Mesodermal cell (in vitro differentiated cells): ENCODE results near the gene C2CD4D.
"Not testable (repeated sequence)": the region's sequence is repeated elsewhere in the genome, so short reads cannot be mapped to it uniquely, and the experiment has no call there.

Source experiments
- H3K27ac ChIP-seq: 2 replicates; pipeline ENCODE4 v1.7.0; 2013; ENCODE audit warnings: mild to moderate bottlenecking, low read depth, low read length, moderate library complexity; ENCODE audit not compliant: severe bottlenecking
- H3K36me3 ChIP-seq: 2 replicates; pipeline ENCODE4 v1.7.1; 2013; ENCODE audit warnings: mild to moderate bottlenecking, low read length, moderate library complexity; ENCODE audit not compliant: control insufficient read depth, insufficient read depth
- H3K4me1 ChIP-seq: one replicate; pipeline ENCODE4 v1.7.1; 2013; ENCODE audit warnings: mild to moderate bottlenecking, low read length; ENCODE audit not compliant: insufficient read depth, control insufficient read depth, poor library complexity, severe bottlenecking
- H3K4me3 ChIP-seq: 2 replicates; pipeline ENCODE4 v1.7.0; 2013; ENCODE audit warnings: low read length, control low read depth, mild to moderate bottlenecking; ENCODE audit not compliant: insufficient read depth, poor library complexity, severe bottlenecking; ENCODE audit errors: extremely low read depth
- H3K9me3 ChIP-seq: 2 replicates; pipeline ENCODE4 v1.7.1; 2013; ENCODE audit warnings: mild to moderate bottlenecking, low read length, moderate library complexity; ENCODE audit not compliant: control insufficient read depth
- WGBS, 2 experiments: methylation state at CpG; one replicate each; pipeline ENCODE4 v1.1.5; 2013; ENCODE audit warnings: missing lambda C conversion rate in 2 of 2; ENCODE audit not compliant: insufficient coverage in 2 of 2; 5-methylcytosine and 5-hydroxymethylcytosine counted together

C2CD4D gene

DNA sequence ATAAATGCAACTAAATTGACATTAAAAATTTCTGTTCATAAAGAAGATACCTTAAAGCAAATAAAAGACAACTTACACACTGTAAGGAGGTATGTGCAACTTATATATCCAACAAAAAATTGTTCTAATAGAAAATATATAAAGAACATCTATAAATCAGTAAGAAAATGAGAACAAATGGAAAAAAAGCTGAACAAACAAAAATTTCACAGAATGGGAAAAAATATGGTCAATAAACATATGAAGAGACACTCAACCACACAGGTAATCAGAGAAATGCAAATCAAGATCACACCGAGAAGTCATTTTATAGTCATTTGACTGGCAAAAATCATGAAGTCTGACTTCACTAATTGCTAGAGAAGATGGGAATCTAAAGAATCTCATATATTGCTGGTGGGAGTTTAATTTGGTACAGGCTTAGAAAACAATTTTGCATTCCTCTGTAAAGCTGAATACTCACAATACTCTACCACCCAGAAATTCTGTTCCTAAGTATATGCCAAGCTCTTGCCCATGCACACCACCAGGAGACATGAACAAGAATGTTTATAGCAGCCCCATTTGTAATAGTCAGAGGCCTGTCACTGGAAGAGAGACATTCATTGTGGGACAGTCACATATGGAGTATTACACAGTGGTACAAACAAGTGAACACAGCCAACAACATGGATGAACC lies 35.9 kb upstream of the C2CD4D start:
- Histone ChIP-seq H3K27ac (no peak overlapping the region), H3K9me3 (no peaks in the 10 kb centered on the region), H3K4me3 (no peak overlapping the region), H3K36me3 (no peaks in the 10 kb centered on the region), H3K4me1 (peaks cover 2% of the 10 kb centered on the region)
- WGBS, 2 experiments: no CpG with 5 or more reads among the region's 1 CpG

DNA sequence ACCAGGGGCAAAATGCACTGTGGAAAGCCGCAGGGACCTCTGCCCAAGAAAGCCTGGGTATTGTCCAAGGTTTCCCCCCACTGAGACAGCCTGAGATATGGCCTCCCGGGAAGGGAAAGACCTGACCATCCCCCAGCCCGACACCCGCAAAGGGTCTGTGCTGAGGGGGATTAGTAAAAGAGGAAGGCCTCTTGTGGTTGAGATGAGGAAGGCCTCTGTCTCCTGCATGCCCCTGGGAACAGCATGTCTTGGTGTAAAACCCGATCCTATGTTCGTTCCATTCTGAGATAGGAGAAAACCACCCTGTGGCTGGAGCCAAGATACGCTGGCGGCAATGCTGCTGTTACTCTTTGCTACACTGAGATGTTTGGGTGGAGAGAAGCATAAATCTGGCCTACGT lies 33.2 kb upstream of the C2CD4D start:
- 50 to 69% methylated on average over 5 to 7 of the region's 9 CpGs for WGBS, 2 experiments
- not testable (repeated sequence) for H3K27ac ChIP-seq, H3K36me3 ChIP-seq, H3K9me3 ChIP-seq, H3K4me3 ChIP-seq, H3K4me1 ChIP-seq

DNA sequence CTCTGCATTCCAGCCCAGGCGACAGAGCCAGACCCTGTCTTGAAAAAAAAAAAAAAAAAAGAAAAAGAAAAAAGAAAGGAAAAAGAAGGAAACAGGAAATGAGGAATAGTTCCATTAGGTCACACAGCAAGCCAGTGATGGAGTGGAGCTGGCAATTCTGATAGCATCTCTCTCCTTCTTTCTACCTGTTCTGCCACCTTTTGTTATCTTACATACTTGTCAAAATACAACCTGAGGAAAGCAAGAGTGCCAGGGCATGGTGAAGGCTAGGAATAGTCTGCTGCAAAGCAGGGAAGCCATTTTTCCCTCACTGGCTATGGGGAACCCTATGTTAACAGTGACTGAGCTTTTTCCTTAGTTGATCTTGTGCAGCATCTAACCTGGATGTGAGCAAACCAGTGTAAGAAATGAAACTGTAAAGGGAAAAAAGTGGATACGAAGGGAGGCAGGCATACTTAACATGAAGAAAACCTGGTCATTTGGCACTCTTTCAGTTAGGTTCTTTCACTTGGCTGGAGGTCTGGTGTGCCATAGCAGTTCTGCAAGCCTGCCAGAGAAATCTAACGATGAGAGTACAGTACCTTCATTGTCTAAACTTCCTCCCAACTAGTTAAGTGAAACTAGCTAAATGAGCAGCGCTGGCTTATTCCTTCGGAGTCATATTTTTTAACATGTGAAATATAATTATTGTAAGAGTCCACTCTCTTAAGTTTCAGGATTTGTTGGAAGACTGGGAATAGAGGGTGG lies 31.8 kb upstream of the C2CD4D start:
- Histone ChIP-seq H3K36me3 (no peaks in the 10 kb centered on the region), H3K9me3 (no peaks in the 10 kb centered on the region), H3K4me1 (peaks cover 2% of the 10 kb centered on the region), H3K27ac (no peak overlapping the region), H3K4me3 (no peak overlapping the region)
- 93% methylated on average over 3 of the region's 5 CpGs for WGBS, 2 experiments

DNA sequence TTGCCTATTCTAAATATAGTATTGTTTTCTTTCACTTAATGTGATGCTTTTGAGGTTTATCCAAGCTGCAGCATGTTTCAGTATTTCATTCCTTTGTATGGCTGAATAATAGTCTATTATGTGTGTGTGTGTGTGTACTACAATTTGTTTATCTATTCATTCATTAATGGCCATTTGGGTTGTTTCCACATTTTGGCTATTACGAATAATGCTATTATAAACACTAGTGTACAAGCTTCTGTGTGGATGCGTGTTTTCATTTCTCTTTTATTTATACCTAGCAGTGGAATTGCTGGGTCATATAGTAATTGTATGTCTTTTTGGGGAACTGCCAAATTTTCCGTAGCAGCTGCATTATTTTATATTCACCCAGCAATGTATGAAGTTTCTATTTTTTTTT lies 28.9 kb upstream of the C2CD4D start:
- peaks cover 2% of the 10 kb centered on the region for H3K4me1 ChIP-seq
- no peaks in the 10 kb centered on the region for H3K9me3 ChIP-seq
- no peak overlapping the region for H3K4me3 ChIP-seq
- 80% methylated on average over 1 of the region's 3 CpGs; no CpG with 5 or more reads in 1 of the 2 experiments for WGBS, 2 experiments
- no peaks in the 10 kb centered on the region for H3K36me3 ChIP-seq
- H3K27ac ChIP-seq: no peak overlapping the region

DNA sequence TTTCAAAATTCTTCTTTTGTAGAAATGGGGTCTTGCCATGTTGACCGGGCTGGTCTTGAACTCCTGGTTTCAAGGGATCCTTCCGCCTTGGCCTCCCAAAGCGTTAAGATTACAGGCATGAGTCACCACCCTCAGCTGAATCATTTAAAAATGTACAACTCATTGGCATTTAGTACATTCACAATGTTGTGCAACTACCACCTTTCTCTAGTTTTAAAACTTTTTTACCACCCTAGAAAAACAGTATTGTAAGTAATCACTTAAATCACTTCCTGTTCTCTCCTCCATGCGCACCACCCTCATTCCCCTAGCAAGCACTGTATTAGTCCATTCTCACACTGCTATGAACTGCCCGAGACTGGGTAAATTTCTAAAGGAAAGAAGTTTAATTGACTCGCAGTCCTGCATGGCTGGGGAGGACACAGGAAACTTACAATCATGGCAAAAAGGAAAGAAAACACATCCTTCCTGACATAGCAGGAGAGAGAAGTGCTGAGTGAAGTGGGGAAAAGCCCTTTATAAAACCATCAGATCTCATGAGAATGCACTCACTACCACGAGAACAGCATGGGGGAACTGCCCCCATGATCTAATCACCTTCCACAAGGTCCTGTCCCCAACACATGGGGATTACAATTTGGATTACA lies 28.3 kb upstream of the C2CD4D start:
- 82 to 90% methylated on average over 4 to 5 of the region's 7 CpGs for WGBS, 2 experiments
- Histone ChIP-seq H3K36me3 (no peaks in the 10 kb centered on the region), H3K4me1 (peaks cover 2% of the 10 kb centered on the region), H3K9me3 (no peaks in the 10 kb centered on the region), H3K4me3 (no peak overlapping the region), H3K27ac (no peak overlapping the region)

DNA sequence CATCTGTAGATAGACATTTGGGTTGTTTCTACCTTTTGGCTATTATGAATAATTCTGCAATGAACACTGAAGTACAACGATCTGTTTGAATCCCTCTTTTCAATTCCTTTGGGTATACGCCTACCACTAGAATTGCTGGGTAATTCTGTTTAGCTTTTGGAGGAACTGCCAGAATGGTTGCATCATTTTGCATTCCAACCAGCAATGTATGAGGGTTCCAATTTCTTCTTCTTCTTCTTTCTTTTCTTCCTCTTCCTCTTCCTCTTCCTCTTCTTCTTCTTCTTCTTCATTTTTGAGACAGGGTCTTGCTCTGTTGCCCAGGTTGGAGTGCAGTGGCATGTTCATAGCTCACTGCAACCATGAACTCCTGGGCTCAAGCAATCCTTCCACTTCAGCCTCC lies 27.7 kb upstream of the C2CD4D start:
- WGBS, 2 experiments: 90% methylated on average over 2 of the region's 2 CpGs; no CpG with 5 or more reads in 1 of the 2 experiments
- Histone ChIP-seq H3K27ac (no peak overlapping the region), H3K4me1 (peaks cover 2% of the 10 kb centered on the region), H3K9me3 (no peaks in the 10 kb centered on the region), H3K36me3 (no peaks in the 10 kb centered on the region), H3K4me3 (no peak overlapping the region)

DNA sequence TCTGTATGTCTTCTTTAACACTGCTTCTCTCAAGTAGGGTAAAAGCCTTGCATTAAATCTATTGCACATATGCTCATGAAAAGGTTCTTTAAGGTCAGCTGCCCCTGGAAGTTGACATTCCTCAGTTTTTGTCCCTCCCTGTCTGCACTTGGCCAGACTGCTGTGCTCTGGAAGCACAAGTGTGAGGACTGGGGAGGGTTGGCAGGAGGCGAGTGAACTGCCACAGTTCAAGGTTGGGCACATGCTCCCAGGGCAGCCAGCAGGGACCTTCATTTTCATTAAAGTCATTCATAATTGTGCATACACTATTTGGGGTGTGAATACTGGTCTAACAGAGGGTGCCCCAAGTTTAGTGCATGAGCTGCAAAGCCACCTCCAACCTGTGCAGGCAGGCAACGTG lies 24.8 kb upstream of the C2CD4D start:
- H3K4me1 ChIP-seq: no peaks in the 10 kb centered on the region
- no peak overlapping the region for H3K4me3 ChIP-seq
- no peaks in the 10 kb centered on the region for H3K36me3 ChIP-seq
- H3K27ac ChIP-seq: no peak overlapping the region
- WGBS, 2 experiments: 100% methylated on average over 1 of the region's 2 CpGs; no CpG with 5 or more reads in 1 of the 2 experiments
- H3K9me3 ChIP-seq: no peaks in the 10 kb centered on the region

DNA sequence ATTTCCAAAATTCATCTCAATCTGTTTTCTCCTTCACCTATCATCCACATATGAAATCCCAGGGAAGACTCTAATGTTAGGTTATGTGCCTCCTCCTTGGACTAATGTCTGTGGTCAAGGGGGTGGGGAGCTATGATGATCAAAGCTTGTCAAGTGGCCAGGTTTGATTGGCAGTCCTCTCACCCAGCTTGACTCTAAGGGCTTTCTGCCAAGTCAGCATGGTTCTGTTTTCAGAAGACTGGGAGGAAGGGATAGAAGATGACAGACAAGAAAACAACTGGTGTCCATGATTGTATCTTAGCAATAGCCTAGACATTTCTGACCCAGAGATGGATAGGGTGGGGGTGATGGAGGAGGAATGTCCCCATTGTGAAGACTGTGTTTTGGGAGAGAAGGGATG lies 23.0 kb upstream of the C2CD4D start:
- peaks cover 15% of the 10 kb centered on the region for H3K4me1 ChIP-seq
- no peaks in the 10 kb centered on the region for H3K9me3 ChIP-seq
- no peak overlapping the region for H3K27ac ChIP-seq

DNA sequence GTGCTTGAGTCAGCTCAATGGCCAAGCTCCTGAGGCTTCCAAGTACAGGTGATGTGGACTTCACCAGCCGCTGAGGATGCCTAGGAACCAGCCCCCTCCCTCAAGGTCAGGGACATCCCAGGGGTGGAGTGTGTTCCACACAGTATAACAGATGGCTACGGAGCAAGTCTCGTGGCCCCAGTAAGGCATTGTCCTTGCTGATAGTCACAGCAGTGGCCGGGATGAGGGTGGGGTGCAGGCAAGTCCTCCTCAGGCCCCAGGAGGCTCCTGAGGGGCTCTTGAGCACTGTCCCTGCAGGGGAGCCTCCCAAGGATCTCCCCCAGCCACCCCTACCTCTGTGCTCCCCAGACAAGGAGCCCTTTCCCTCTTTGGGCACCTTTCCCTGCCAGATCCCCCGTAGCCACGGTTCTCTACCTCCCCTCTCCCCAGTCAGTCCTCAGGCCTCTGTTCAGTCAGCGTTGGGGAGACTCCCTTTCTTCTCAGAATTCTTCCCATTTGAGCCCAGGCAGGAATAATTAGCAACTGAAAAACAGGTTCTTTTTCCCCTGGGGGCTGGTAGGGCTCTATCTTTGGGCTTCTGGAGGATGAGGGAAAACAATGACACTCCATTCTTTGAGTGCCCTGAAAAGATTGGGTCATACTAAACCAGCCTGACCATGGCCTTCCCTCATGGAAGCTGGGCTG lies 21.0 kb upstream of the C2CD4D start:
- no peaks in the 10 kb centered on the region for H3K36me3 ChIP-seq
- H3K9me3 ChIP-seq: no peaks in the 10 kb centered on the region
- H3K27ac ChIP-seq: no peak overlapping the region
- H3K4me3 ChIP-seq: no peak overlapping the region
- 43 to 59% methylated on average over 7 of the region's 7 CpGs for WGBS, 2 experiments
- H3K4me1 ChIP-seq: peaks cover 24% of the 10 kb centered on the region

More for the DNA sequence above, 23.0 kb upstream of the C2CD4D start:
- Histone ChIP-seq H3K4me3 (no peak overlapping the region), H3K36me3 (no peaks in the 10 kb centered on the region)

DNA sequence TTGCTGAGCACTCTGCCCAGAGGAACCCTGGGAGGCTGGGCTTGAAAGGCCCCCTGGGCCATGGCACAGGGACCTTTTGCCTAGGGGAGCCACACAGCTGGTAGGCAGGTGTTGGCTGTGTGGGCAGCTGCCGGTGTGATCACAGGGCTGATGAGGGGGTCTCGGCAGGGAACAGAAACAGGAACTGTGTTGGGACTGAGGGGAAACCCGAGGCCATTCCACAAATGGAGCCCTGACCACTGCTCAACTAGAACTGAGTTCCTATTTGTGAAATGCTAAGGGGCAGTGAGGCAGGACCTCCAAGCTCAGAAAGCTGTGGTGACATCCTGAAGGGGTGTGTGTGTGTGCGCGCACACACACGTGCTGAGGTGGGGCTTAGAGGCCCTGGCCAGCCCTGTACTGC lies 20.3 kb upstream of the C2CD4D start:
- Histone ChIP-seq H3K4me3 (no peak overlapping the region), H3K4me1 (peaks cover 24% of the 10 kb centered on the region), H3K36me3 (no peaks in the 10 kb centered on the region), H3K27ac (no peak overlapping the region), H3K9me3 (no peaks in the 10 kb centered on the region)
- 68 to 82% methylated on average over 3 of the region's 6 CpGs for WGBS, 2 experiments
